Fibroblast of lung (primary cell): Measurements from ENCODE around the gene TTC24. TPM values are rescaled to one million over a fixed set of nuclear protein-coding genes. Genes with fewer than 3 reads are reported as not detected.
"Not testable (repeated sequence)": the region's sequence is repeated elsewhere in the genome, so short reads cannot be mapped to it uniquely, and the experiment has no call there.

ENCODE experiments used
- DNase-seq, 2 donors: peaks; one replicate each; pipeline versions ENCODE4 v3.0.0 to v3.0.0-alpha.2; 2010; ENCODE audit warnings: low read depth in 2 of 2
- H2AFZ ChIP-seq: 2 replicates; pipeline ENCODE4 v1.5.1; 2012; ENCODE audit warnings: low read length, control low read depth, inconsistent platforms
- H3K27ac ChIP-seq: 2 replicates; pipeline ENCODE4 v1.5.1; 2011; ENCODE audit warnings: low read length, control low read depth; ENCODE audit not compliant: insufficient read depth
- H3K27me3 ChIP-seq: 2 replicates; pipeline ENCODE4 v1.5.1; 2011; ENCODE audit warnings: mild to moderate bottlenecking, low read length; ENCODE audit not compliant: control insufficient read depth, insufficient read depth
- H3K36me3 ChIP-seq: 2 replicates; pipeline ENCODE4 v1.5.1; 2011; ENCODE audit warnings: low read length; ENCODE audit not compliant: control insufficient read depth, insufficient read depth
- H3K4me1 ChIP-seq: 2 replicates; pipeline ENCODE4 v1.5.1; 2011; ENCODE audit warnings: low read length; ENCODE audit not compliant: control insufficient read depth, insufficient read depth; ENCODE audit errors: extremely low read depth
- H3K4me2 ChIP-seq: 2 replicates; pipeline ENCODE4 v1.5.1; 2011; ENCODE audit warnings: low read length, control low read depth; ENCODE audit not compliant: insufficient read depth; ENCODE audit errors: extremely low read depth
- H3K4me3 ChIP-seq, 4 experiments: fragments of 200-600 bp in 1 of 4; sonication (generic) in 1 of 4; replicated peaks in 1 of 4; 2 replicates each; pipeline ENCODE4 v1.5.1; 2011 to 2016; ENCODE audit warnings: low read length in 4 of 4, low read depth in 3 of 4, mild to moderate bottlenecking in 3 of 4, control low read depth in 2 of 4, inconsistent platforms in 1 of 4, mixed read lengths in 1 of 4; ENCODE audit not compliant: insufficient read depth in 1 of 4; ENCODE audit errors: control extremely low read depth in 1 of 4
- H3K79me2 ChIP-seq: 2 replicates; pipeline ENCODE4 v1.5.1; 2012; ENCODE audit warnings: mild to moderate bottlenecking, low read length, inconsistent platforms; ENCODE audit not compliant: control insufficient read depth, insufficient read depth
- H3K9ac ChIP-seq: 2 replicates; pipeline ENCODE4 v1.5.1; 2011; ENCODE audit warnings: mild to moderate bottlenecking, low read length, control low read depth; ENCODE audit not compliant: insufficient read depth
- H3K9me3 ChIP-seq: 2 replicates; pipeline ENCODE4 v1.5.1; 2012; ENCODE audit warnings: low read depth, low read length; ENCODE audit not compliant: control insufficient read depth, insufficient read depth
- H4K20me1 ChIP-seq: 2 replicates; pipeline ENCODE4 v1.5.1; 2011; ENCODE audit warnings: low read length; ENCODE audit not compliant: control insufficient read depth, insufficient read depth; ENCODE audit errors: extremely low read depth
- EZH2 ChIP-seq: IDR thresholded peaks from 2 replicates; pipeline ENCODE4 v1.5.1; 2012; ENCODE audit warnings: low read length, control low read depth, mild to moderate bottlenecking; ENCODE audit errors: missing control alignments
- polyA plus RNA-seq, 2 donors: library from polyadenylated mRNA; depleted of rRNA in 1 of 2; stranded (reverse) in 1 of 2; unstranded in 1 of 2; fragments of >200 nt; gene quantifications; 2 replicates each; pipeline ENCODE4 v1.2.1, GENCODE V29; 2011 to 2012; ENCODE audit warnings: missing spikeins in 1 of 2
- total RNA-seq: library from RNA; depleted of rRNA; stranded (reverse); fragments of >200 nt; gene quantifications from 2 replicates; pipeline ENCODE4 v1.2.1, GENCODE V29; 2014
- TF ChIP-seq, protein P1 (sequence below), 2 donors: IDR thresholded peaks in 1 of 2; conservative IDR thresholded peaks in 1 of 2; 1 replicate in 1 of 2; 2 replicates in 1 of 2; pipeline ENCODE4 v1.5.1; 2011 to 2012; ENCODE audit warnings: low read length in 2 of 2, control low read depth in 1 of 2, inconsistent platforms in 1 of 2, low read depth in 1 of 2, mild to moderate bottlenecking in 1 of 2

Gene TTC24
- total and polyA plus RNA-seq, 2 donors (not counting 1 experiment from before 2014, with no cell fraction given) = not detected

DNA sequence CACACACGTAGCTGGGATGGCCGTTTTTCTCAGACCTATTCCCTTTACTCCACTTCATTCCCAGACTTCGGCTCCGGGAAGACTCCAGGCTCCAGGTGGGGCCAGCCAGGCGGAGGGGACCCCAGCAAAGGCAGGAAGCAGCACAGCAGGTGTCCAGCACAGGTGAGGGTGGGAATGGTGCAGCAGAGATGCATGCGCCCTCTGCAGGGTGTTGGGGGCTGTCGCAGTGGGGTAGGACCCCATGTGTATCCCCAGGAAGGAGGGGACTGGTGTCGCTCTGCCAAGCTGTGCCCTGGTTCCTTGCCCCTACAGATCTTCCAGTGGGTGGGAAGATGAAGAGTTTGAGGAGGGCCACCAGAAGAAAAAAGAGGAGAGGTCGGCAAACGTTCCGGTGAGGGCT is 5.3 kb downstream of the TTC24 start:
- Histone ChIP-seq H3K79me2 (no peaks in the 10 kb centered on the region), H3K4me3 (no peak overlapping the region), H4K20me1 (no peaks in the 10 kb centered on the region), H3K36me3 (no peaks in the 10 kb centered on the region), H3K4me1 (no peaks in the 10 kb centered on the region), H3K9ac (no peak overlapping the region), H3K9me3 (no peaks in the 10 kb centered on the region), H3K27ac (no peak overlapping the region), H3K27me3 (peaks cover 4% of the 10 kb centered on the region), H3K4me2 (no peak overlapping the region), H2AFZ (no peak overlapping the region)
- DNase-seq = no peak
- no peak for TF ChIP-seq EZH2
- TF ChIP-seq, protein P1, sequence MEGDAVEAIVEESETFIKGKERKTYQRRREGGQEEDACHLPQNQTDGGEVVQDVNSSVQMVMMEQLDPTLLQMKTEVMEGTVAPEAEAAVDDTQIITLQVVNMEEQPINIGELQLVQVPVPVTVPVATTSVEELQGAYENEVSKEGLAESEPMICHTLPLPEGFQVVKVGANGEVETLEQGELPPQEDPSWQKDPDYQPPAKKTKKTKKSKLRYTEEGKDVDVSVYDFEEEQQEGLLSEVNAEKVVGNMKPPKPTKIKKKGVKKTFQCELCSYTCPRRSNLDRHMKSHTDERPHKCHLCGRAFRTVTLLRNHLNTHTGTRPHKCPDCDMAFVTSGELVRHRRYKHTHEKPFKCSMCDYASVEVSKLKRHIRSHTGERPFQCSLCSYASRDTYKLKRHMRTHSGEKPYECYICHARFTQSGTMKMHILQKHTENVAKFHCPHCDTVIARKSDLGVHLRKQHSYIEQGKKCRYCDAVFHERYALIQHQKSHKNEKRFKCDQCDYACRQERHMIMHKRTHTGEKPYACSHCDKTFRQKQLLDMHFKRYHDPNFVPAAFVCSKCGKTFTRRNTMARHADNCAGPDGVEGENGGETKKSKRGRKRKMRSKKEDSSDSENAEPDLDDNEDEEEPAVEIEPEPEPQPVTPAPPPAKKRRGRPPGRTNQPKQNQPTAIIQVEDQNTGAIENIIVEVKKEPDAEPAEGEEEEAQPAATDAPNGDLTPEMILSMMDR (conservative IDR thresholded peaks at IDR 0.05 in 1 of 2, IDR thresholded peaks at IDR 0.05 in 1 of 2; ENCODE audit: low read depth in 1 of 2, low read length in 2 of 2) = no peak

DNA sequence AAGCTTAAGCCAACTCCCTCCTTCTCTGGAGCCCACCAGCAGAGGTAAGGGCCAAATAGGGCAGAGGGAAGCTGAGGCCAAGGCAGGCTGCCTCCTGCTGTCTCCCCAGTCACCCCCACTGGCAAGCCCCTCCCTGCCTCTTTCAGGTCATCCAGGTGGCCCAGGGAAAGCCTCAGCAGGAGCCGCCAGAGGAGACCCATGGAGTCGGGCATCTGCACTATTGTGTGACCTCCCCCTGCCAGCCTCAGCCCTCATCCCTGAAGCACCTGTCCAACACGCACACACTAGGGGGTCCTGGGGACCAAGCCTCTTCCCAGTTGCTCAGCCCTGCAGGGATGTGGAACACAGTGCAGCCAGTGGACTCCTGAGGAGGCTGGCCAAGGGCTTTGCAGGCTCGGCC is 6.8 kb downstream of the TTC24 start:
- Histone ChIP-seq H3K27ac (no peak overlapping the region), H3K36me3 (no peaks in the 10 kb centered on the region), H3K9me3 (no peaks in the 10 kb centered on the region), H3K4me1 (no peaks in the 10 kb centered on the region), H3K79me2 (no peaks in the 10 kb centered on the region), H3K4me2 (no peak overlapping the region), H2AFZ (no peak overlapping the region), H4K20me1 (no peaks in the 10 kb centered on the region), H3K27me3 (peaks cover 4% of the 10 kb centered on the region), H3K4me3 (no peak overlapping the region), H3K9ac (no peak overlapping the region)
- DNase-seq = no peak
- TF ChIP-seq, protein P1 (conservative IDR thresholded peaks at IDR 0.05 in 1 of 2, IDR thresholded peaks at IDR 0.05 in 1 of 2; ENCODE audit: low read depth in 1 of 2, low read length in 2 of 2) = no peak
- TF ChIP-seq EZH2 = no peak

DNA sequence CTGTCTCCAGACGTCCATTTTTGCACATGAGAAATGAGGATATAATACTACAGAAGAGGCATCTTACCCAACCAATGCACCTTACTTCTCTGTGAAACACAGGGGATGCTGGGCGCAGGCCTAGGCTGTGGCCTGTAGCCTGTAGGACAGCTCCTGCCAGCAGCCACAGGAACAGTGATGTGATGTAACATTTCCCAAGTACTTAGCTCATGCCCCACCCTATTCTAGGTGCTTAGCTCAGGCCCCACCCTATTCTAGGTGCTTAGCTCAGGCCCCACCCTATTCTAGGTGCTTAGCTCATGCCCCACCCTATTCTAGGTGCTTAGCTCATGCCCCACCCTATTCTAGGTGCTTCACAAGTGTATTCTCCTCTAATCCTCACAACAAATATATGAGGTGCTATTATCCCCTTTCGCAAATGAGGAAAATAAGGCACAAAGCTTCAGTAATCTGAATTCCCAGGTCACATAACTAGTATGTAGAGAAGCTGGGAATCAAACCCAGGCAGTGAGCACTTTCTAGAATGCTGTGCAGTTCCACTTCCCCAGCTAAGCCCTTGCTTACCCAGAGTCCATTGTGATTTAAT is 7.5 kb downstream of the TTC24 start:
- no peak overlapping the region for H3K4me3 ChIP-seq
- H2AFZ ChIP-seq = no peak overlapping the region
- H3K79me2 ChIP-seq = peaks cover under 1% of the 10 kb centered on the region
- H3K4me2 ChIP-seq = no peak overlapping the region
- H3K4me1 ChIP-seq = no peaks in the 10 kb centered on the region
- peaks cover 4% of the 10 kb centered on the region for H3K27me3 ChIP-seq
- DNase-seq = no peak
- H3K36me3 ChIP-seq = no peaks in the 10 kb centered on the region
- H3K27ac ChIP-seq = no peak overlapping the region
- TF ChIP-seq EZH2 = no peak
- TF ChIP-seq, protein P1 (conservative IDR thresholded peaks at IDR 0.05 in 1 of 2, IDR thresholded peaks at IDR 0.05 in 1 of 2; ENCODE audit: low read depth in 1 of 2, low read length in 2 of 2) = no peak
- H3K9me3 ChIP-seq = no peaks in the 10 kb centered on the region
- no peak overlapping the region for H3K9ac ChIP-seq
- H4K20me1 ChIP-seq = no peaks in the 10 kb centered on the region

DNA sequence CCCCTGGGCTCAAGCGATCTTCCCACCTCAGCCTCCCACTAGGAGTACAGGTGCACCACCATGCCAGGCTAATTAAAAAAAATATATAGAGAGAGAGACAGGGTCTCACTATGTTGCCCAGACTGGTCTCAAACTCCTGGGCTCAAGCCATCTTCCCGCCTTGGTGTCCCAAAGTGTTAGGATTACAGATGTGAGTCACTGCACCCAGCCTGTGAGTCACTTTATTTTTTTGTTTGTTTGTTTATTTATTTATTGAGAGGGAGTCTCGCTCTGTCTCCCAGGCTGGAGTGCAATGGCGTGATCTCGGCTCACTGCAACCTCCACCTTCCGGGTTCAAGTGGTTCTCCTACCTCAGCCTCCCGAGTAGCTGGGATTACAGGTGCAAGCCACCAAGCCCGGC is 8.4 kb downstream of the TTC24 start:
- H3K79me2 ChIP-seq, H3K27me3 ChIP-seq, DNase-seq, H2AFZ ChIP-seq, H3K4me3 ChIP-seq, H4K20me1 ChIP-seq, H3K4me2 ChIP-seq, H3K9ac ChIP-seq, H3K4me1 ChIP-seq, H3K36me3 ChIP-seq, H3K27ac ChIP-seq, H3K9me3 ChIP-seq: not testable (repeated sequence)
